ENCODE data around the gene WDR47. TPM values are rescaled to one million over a fixed set of nuclear protein-coding genes. Genes with fewer than 3 reads are reported as not detected.

The WDR47 gene
- total and polyA plus RNA-seq, 10 of the 15 experiments (the other 5 are each of a cell fraction or from before 2014, with no cell fraction given) = 2.4 to 9.7 (median 5.9) TPM

- no peak for TF ChIP-seq ZBTB11 (CRISPR knock-in tag; IDR thresholded peaks at IDR 0.05)
- TF ChIP-seq CEBPB (IDR thresholded peaks at IDR 0.05; ENCODE audit: borderline replicate concordance in 1 of 2, low read depth in 2 of 2, low read length in 2 of 2) = no peak
- no peak for TF ChIP-seq STAT1 (conservative IDR thresholded peaks at IDR 0.05)
- 0 out of 2 replicates have a peak, but pooled peaks have one; percentile 46 for TF ChIP-seq CBX5 (IDR thresholded peaks at IDR 0.05; ENCODE audit: low read depth)
- no peak for TF ChIP-seq RBBP5 (conservative IDR thresholded peaks at IDR 0.05)
- no peak; the same call in 1 of the 2 replicates for TF ChIP-seq BACH1 (IDR thresholded peaks at IDR 0.05; ENCODE audit: borderline replicate concordance)
- no peak for TF ChIP-seq BCL3 (IDR thresholded peaks at IDR 0.05; ENCODE audit: borderline replicate concordance, insufficient read depth, low read depth, low read length, poor library complexity, severe bottlenecking)
- no peak for TF ChIP-seq CEBPZ (IDR thresholded peaks at IDR 0.05; ENCODE audit: low read depth, low read length)
- no peak for TF ChIP-seq TARDBP (IDR thresholded peaks at IDR 0.05; ENCODE audit: borderline replicate concordance)
- TF ChIP-seq ELK1 (IDR thresholded peaks at IDR 0.05; ENCODE audit: low read depth, low read length) = peak; percentile 91
- no peak; the same call in 1 of the 2 replicates for TF ChIP-seq SMAD5 (IDR thresholded peaks at IDR 0.05; ENCODE audit: low read depth)
- no peak for TF ChIP-seq MTA3 (IDR thresholded peaks at IDR 0.05; ENCODE audit: borderline replicate concordance, low read length)
- no peak for TF ChIP-seq JUND (IDR thresholded peaks at IDR 0.05; ENCODE audit: low read depth, low read length)
- TF ChIP-seq ZNF207 (IDR thresholded peaks at IDR 0.05; ENCODE audit: borderline replicate concordance) = peak; percentile 62; the same call in 1 of the 2 replicates
- no peak for TF ChIP-seq JUNB (IDR thresholded peaks at IDR 0.05)
- TF ChIP-seq, protein P1, sequence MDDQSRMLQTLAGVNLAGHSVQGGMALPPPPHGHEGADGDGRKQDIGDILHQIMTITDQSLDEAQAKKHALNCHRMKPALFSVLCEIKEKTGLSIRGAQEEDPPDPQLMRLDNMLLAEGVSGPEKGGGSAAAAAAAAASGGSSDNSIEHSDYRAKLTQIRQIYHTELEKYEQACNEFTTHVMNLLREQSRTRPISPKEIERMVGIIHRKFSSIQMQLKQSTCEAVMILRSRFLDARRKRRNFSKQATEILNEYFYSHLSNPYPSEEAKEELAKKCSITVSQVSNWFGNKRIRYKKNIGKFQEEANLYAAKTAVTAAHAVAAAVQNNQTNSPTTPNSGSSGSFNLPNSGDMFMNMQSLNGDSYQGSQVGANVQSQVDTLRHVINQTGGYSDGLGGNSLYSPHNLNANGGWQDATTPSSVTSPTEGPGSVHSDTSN (IDR thresholded peaks at IDR 0.05; ENCODE audit: insufficient replicate concordance, low read depth, low read length) = peak; percentile 77
- peak; percentile 98 for TF ChIP-seq SIN3A (IDR thresholded peaks at IDR 0.05; ENCODE audit: low read depth, low read length)
Observed at GRCh38 chr1:109075531-109076490, 33.9 kb upstream of the WDR47 start, which contains the start of gene TAF13 (continued).
